OCI-LY7 (cell line): ENCODE results near the gene ASCC1. TPM values are rescaled to one million over a fixed set of nuclear protein-coding genes. Genes with fewer than 3 reads are reported as not detected.
"Not testable (repeated sequence)": the region's sequence is repeated elsewhere in the genome, so short reads cannot be mapped to it uniquely, and the experiment has no call there.

ENCODE experiments used
- BruUV-seq: library from RNA; stranded (reverse); fragments of 400-500 nt; replicated peaks from 2 replicates; lab custom pipeline; 2021; lab: Mats Ljungman, UMichigan
- CTCF ChIA-PET: fragments of 300-600 bp; sonication (Branson Sonifier 250); formaldehyde crosslinking; loops from one replicate; lab custom pipeline; 2022; ENCODE audit warnings: antibody characterized with exemption; ENCODE audit not compliant: unreplicated experiment; lab: Charles Lee
- POLR2A ChIA-PET: fragments of 300-600 bp; sonication (Branson Sonifier 250); formaldehyde crosslinking; loops from one replicate; lab custom pipeline; 2022; ENCODE audit warnings: antibody characterized with exemption; lab: Charles Lee
- DNase-seq: peaks from one replicate; pipeline ENCODE4 v3.0.0-alpha.2; 2015; ENCODE audit warnings: low spot score
- H2AFZ ChIP-seq: fragments of 200-600 bp; sonication (generic), shearing (Covaris generic); 2 replicates; pipeline ENCODE4 v1.6.1; 2014; ENCODE audit warnings: mild to moderate bottlenecking, antibody characterized with exemption, low read length, moderate library complexity
- H3K27ac ChIP-seq: fragments of 200-600 bp; sonication (generic); 2 replicates; pipeline ENCODE4 v1.5.1; 2014; ENCODE audit warnings: mixed run types, low read depth, mild to moderate bottlenecking, moderate library complexity, low read length, inconsistent platforms; ENCODE audit not compliant: poor library complexity, severe bottlenecking
- H3K36me3 ChIP-seq: fragments of 200-600 bp; sonication (generic); 2 replicates; pipeline ENCODE4 v1.6.1; 2014; ENCODE audit warnings: mild to moderate bottlenecking, antibody characterized with exemption, low read length, moderate library complexity, mixed read lengths; ENCODE audit not compliant: insufficient read depth
- H3K4me1 ChIP-seq: fragments of 200-600 bp; sonication (generic); 2 replicates; pipeline ENCODE4 v1.5.1; 2014; ENCODE audit warnings: mild to moderate bottlenecking, low read length; ENCODE audit not compliant: insufficient read depth, poor library complexity, severe bottlenecking
- H3K4me2 ChIP-seq: fragments of 200-600 bp; sonication (generic); 2 replicates; pipeline ENCODE4 v1.6.1; 2014; ENCODE audit warnings: mild to moderate bottlenecking, low read length
- H3K4me3 ChIP-seq: fragments of 200-600 bp; sonication (generic); 2 replicates; pipeline ENCODE4 v1.5.1; 2014; ENCODE audit warnings: mild to moderate bottlenecking, low read depth, low read length; ENCODE audit not compliant: poor library complexity, severe bottlenecking
- H3K79me2 ChIP-seq: fragments of 200-600 bp; sonication (generic); 2 replicates; pipeline ENCODE4 v1.6.1; 2016; ENCODE audit warnings: low read depth, mild to moderate bottlenecking, low read length, moderate library complexity, mixed read lengths; ENCODE audit not compliant: insufficient read depth
- H3K9me2 ChIP-seq: fragments of 200-600 bp; sonication (generic); 2 replicates; pipeline ENCODE4 v1.6.1; 2016; ENCODE audit warnings: mild to moderate bottlenecking, low read length, mixed read lengths; ENCODE audit not compliant: insufficient read depth
- H3K9me3 ChIP-seq: fragments of 200-600 bp; sonication (generic); 2 replicates; pipeline ENCODE4 v1.6.1; 2014; ENCODE audit warnings: mild to moderate bottlenecking, mixed run types, low read length, mixed read lengths
- H4K20me1 ChIP-seq: fragments of 200-600 bp; sonication (generic); 2 replicates; pipeline ENCODE4 v1.6.1; 2014; ENCODE audit warnings: mild to moderate bottlenecking, antibody characterized with exemption, low read length, moderate library complexity, mixed read lengths; ENCODE audit not compliant: insufficient read depth
- CTCF ChIP-seq: fragments of 200-600 bp; sonication (generic); conservative IDR thresholded peaks from 2 replicates; pipeline ENCODE4 v1.5.1; 2014; ENCODE audit warnings: mild to moderate bottlenecking, antibody characterized with exemption, low read length, moderate library complexity, mixed read lengths
- EZH2phosphoT487 ChIP-seq: fragments of 200-600 bp; sonication (generic); IDR thresholded peaks from 2 replicates; pipeline ENCODE4 v1.6.1; 2018; ENCODE audit warnings: low read depth, borderline replicate concordance, mild to moderate bottlenecking, mixed run types, antibody characterized with exemption, low read length, moderate library complexity, mixed read lengths
- intact Hi-C: fragments of 100-400 bp; cut with micrococcal nuclease; formaldehyde crosslinking; loops from one replicate; pipeline ENCODE4 v1.10.0; 2022; ENCODE audit not compliant: unreplicated experiment
- total RNA-seq, 2 experiments: library from RNA; depleted of rRNA in 1 of 2; stranded (reverse); fragments of >200 nt in 1 of 2; shearing (Covaris generic) in 1 of 2; gene quantifications; 2 replicates each; pipeline ENCODE4 v1.2.3, GENCODE V29; 2014 to 2022

Gene ASCC1
- total RNA-seq, 2 experiments from 2014 or later: 27.1 to 59.9 TPM

GRCh38 chr10:72147324-72147584, 68.8 kb downstream of the ASCC1 start:
- intact Hi-C loops, H2AFZ ChIP-seq, BruUV-seq, H3K9me3 ChIP-seq, DNase-seq, H3K36me3 ChIP-seq, H3K4me1 ChIP-seq, H4K20me1 ChIP-seq, CTCF ChIA-PET, H3K9me2 ChIP-seq, H3K4me2 ChIP-seq, H3K4me3 ChIP-seq, H3K79me2 ChIP-seq, H3K27ac ChIP-seq: not testable (repeated sequence)
- POLR2A ChIA-PET: interaction anchor here (0.6 to 1.1 kb wide), 2 partner anchors 11 to 945 kb away, joined by 3 to 4 read pairs; no protein-coding TSS in a partner anchor

- Histone ChIP-seq H3K36me3 (no peaks in the 10 kb centered on the region), H3K27ac (no peak overlapping the region), H2AFZ (no peak overlapping the region), H3K4me3 (no peak overlapping the region), H3K79me2 (no peaks in the 10 kb centered on the region), H4K20me1 (no peaks in the 10 kb centered on the region), H3K4me1 (no peaks in the 10 kb centered on the region), H3K9me3 (no peaks in the 10 kb centered on the region), H3K4me2 (no peak overlapping the region), H3K9me2 (no peaks in the 10 kb centered on the region)
- no TSS peak for BruUV-seq
- intact Hi-C loops: no loop called here
- POLR2A ChIA-PET: interaction anchor here (0.6 to 1.1 kb wide), 2 partner anchors 10 to 946 kb away, joined by 3 to 4 read pairs; no protein-coding TSS in a partner anchor
- CTCF ChIA-PET: no interaction called here
- TF ChIP-seq EZH2phosphoT487 (no peak), CTCF (no peak)
- no peak for DNase-seq
These were observed 69.3 kb downstream of the ASCC1 start for GRCh38 chr10:72146559-72147323.

GRCh38 chr10:72146071-72146470, 70.0 kb downstream of the ASCC1 start:
- no TSS peak for BruUV-seq
- intact Hi-C loops: no loop called here
- CTCF ChIA-PET: no interaction called here

More at GRCh38 chr10:72146071-72146470, 70.0 kb downstream of the ASCC1 start:
- no peak overlapping the region for H3K4me2 ChIP-seq
- H3K9me2 ChIP-seq: no peaks in the 10 kb centered on the region
- no peak overlapping the region for H3K27ac ChIP-seq
- no peak for DNase-seq
- TF ChIP-seq CTCF (no peak), EZH2phosphoT487 (no peak)
- H4K20me1 ChIP-seq: no peaks in the 10 kb centered on the region
- no peaks in the 10 kb centered on the region for H3K9me3 ChIP-seq
- no peaks in the 10 kb centered on the region for H3K36me3 ChIP-seq
- H3K4me1 ChIP-seq: no peaks in the 10 kb centered on the region
- H2AFZ ChIP-seq: no peak overlapping the region
- POLR2A ChIA-PET: interaction anchor here (1.1 kb wide), 1 partner anchor 10 kb away, joined by 4 read pairs; no protein-coding TSS in a partner anchor
- H3K4me3 ChIP-seq: no peak overlapping the region
- no peaks in the 10 kb centered on the region for H3K79me2 ChIP-seq
